Endothelial cell (in vitro differentiated cells): ENCODE measurements around the gene PRRG2. TPM values are rescaled to one million over a fixed set of nuclear protein-coding genes. Genes with fewer than 3 reads are reported as not detected.
A peak's percentile ranks its signal among the peaks of the same experiment; 100 is the strongest.

Source experiments
- DNase-seq: peaks from one replicate; pipeline ENCODE4 v3.0.0; 2021; ENCODE audit warnings: low spot score
- H3K27ac Mint-ChIP-seq: one replicate; pipeline ENCODE4 v1.8.0; 2021; ENCODE audit warnings: mixed read lengths, inconsistent platforms; ENCODE audit not compliant: unreplicated experiment
- H3K27me3 Mint-ChIP-seq: one replicate; pipeline ENCODE4 v1.8.0; 2021; ENCODE audit warnings: mild to moderate bottlenecking, moderate library complexity, mixed read lengths, inconsistent platforms; ENCODE audit not compliant: unreplicated experiment
- H3K36me3 Mint-ChIP-seq: one replicate; pipeline ENCODE4 v1.8.0; 2021; ENCODE audit warnings: mild to moderate bottlenecking, low read depth, mixed read lengths, inconsistent platforms; ENCODE audit not compliant: unreplicated experiment
- H3K4me1 Mint-ChIP-seq: one replicate; pipeline ENCODE4 v1.8.0; 2021; ENCODE audit warnings: mild to moderate bottlenecking, mixed read lengths, inconsistent platforms; ENCODE audit not compliant: unreplicated experiment
- H3K4me3 Mint-ChIP-seq: one replicate; pipeline ENCODE4 v1.8.0; 2021; ENCODE audit warnings: mild to moderate bottlenecking, mixed read lengths, inconsistent platforms; ENCODE audit not compliant: unreplicated experiment
- H3K9me3 Mint-ChIP-seq: one replicate; pipeline ENCODE4 v1.8.0; 2021; ENCODE audit warnings: mixed read lengths, inconsistent platforms; ENCODE audit not compliant: unreplicated experiment
- total RNA-seq: library from RNA; stranded (reverse); fragmentation: NEBNext Ultra II Directional; extraction: Animal tissue kit (Norgen Biotek cat#: 25700); gene quantifications from one replicate; pipeline ENCODE4 v1.2.1, GENCODE V29; 2021; ENCODE audit not compliant: unreplicated experiment
- TF ChIP-seq, protein P1 (sequence below): fragments of 200-600 bp; sonication (generic); IDR thresholded peaks from one replicate; pipeline ENCODE4 v1.5.0; 2021; ENCODE audit warnings: antibody characterized with exemption; ENCODE audit not compliant: unreplicated experiment

PRRG2 gene
- total RNA-seq, 1 donor from 2014 or later, result 2.4 TPM

DNA sequence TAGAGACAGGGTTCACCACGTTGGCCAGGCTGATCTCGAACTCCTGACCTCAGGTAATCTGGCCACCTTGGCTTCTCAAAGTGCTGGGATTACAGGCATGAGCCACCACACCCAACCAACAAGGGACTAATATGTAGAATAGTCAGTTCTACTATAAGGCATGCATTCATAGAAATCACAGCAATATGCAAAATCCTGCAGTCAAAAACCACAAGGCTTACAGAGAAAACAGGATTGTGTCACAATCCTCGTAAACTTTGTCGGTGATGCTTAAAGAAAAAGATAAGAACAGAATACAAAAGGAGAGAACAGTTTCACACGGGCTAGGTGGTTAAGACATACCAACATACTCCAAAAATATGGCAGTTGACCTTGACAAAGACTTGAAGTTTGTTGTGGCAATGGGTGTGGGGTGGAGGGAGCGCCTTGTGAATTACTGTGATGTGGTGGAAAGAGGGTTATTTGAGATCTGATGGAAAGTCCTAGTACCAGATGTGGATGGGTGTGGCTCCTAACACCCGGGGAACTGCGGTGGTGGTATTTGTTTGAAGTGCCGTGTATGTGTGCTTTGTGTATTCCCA, 13.2 kb upstream of the PRRG2 start:
- Mint-ChIP-seq H3K27ac (no peak overlapping the region), H3K9me3 (no peaks in the 10 kb centered on the region), H3K36me3 (peaks cover 10% of the 10 kb centered on the region), H3K4me3 (no peak overlapping the region), H3K4me1 (peaks cover 13% of the 10 kb centered on the region), H3K27me3 (no peaks in the 10 kb centered on the region)
- TF ChIP-seq, protein P1, sequence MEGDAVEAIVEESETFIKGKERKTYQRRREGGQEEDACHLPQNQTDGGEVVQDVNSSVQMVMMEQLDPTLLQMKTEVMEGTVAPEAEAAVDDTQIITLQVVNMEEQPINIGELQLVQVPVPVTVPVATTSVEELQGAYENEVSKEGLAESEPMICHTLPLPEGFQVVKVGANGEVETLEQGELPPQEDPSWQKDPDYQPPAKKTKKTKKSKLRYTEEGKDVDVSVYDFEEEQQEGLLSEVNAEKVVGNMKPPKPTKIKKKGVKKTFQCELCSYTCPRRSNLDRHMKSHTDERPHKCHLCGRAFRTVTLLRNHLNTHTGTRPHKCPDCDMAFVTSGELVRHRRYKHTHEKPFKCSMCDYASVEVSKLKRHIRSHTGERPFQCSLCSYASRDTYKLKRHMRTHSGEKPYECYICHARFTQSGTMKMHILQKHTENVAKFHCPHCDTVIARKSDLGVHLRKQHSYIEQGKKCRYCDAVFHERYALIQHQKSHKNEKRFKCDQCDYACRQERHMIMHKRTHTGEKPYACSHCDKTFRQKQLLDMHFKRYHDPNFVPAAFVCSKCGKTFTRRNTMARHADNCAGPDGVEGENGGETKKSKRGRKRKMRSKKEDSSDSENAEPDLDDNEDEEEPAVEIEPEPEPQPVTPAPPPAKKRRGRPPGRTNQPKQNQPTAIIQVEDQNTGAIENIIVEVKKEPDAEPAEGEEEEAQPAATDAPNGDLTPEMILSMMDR, result no peak
- DNase-seq, result no peak

DNA sequence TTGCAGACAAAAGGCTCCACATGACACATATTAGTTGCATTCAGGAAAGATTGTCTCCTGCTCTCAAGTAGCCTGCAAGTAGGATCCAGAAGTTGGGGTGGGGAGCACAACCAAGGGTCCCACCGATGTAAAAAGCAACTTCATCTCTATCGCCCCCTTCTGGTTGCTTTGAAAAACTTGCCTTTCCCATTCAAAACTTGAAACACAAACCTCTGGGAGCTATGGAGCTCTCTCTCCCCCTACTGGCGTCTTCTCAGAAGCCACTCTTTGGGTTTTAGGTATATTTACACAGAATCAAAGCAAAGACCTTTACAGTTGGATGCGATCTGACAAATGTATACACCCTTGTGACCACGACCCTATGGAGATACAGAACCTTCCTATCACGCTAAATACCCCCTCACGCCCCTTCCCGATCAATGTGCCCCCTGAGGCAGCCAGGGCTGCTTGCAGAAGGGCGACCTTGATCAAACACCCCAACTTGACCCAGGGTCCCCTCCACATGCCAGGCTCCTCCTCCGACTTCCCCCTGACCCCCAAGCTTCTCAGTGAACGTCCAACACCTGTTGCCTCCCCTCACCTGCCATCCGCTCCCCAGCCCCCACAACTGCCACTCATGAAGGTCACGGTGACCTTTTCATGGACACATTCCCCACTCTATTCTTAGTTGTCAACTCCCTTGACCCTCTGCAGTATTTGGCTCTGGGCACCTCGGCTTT, 10.8 kb upstream of the PRRG2 start:
- Mint-ChIP-seq H3K4me1 (peaks cover 13% of the 10 kb centered on the region), H3K27ac (no peak overlapping the region)

DNA sequence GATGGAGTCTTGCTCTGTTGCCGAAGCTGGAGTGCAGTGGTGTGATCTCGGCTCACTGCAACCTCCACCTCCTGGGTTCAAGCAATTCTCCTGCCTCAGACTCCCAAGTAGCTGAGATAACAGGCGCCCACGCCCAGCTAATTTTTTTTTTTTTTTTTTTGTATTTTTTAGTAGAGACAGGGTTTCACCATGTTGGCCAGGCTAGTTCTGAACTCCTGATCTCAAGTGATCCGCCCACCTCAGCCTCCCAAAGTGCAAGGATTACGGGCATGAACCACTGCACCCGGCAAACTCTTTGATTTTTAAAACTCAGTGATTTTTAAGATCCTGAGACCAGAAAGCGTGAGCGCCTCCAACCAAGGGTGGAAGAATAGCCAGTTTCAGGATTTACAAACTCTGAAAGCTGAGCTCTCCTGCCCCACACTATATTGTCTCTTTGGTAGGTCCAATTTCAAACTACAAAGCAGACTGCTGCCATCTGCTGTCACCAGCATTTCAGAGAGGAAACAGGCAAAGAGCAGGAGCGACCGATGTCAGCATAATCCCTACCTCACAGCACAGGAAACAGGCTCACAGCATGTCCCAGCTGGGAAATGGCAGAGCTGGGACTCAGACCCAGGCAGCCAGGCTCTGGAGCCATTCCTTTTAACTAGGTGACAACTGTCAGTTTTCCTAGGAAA, 10.0 kb upstream of the PRRG2 start:
- H3K27me3 Mint-ChIP-seq, result no peaks in the 10 kb centered on the region
- H3K36me3 Mint-ChIP-seq, result peaks cover 8% of the 10 kb centered on the region
- H3K4me1 Mint-ChIP-seq, result peaks cover 13% of the 10 kb centered on the region
- H3K9me3 Mint-ChIP-seq, result no peaks in the 10 kb centered on the region
- H3K4me3 Mint-ChIP-seq, result no peak overlapping the region
- peak overlapping the region; percentile 61 for H3K27ac Mint-ChIP-seq
- TF ChIP-seq, protein P1, result no peak
- DNase-seq, result no peak

More for the DNA sequence above, 10.8 kb upstream of the PRRG2 start:
- no peaks in the 10 kb centered on the region for H3K9me3 Mint-ChIP-seq
- no peak overlapping the region for H3K4me3 Mint-ChIP-seq
- TF ChIP-seq, protein P1, result peak; percentile 96
- no peaks in the 10 kb centered on the region for H3K27me3 Mint-ChIP-seq
- peaks cover 6% of the 10 kb centered on the region for H3K36me3 Mint-ChIP-seq
- peak; percentile 64 for DNase-seq

DNA sequence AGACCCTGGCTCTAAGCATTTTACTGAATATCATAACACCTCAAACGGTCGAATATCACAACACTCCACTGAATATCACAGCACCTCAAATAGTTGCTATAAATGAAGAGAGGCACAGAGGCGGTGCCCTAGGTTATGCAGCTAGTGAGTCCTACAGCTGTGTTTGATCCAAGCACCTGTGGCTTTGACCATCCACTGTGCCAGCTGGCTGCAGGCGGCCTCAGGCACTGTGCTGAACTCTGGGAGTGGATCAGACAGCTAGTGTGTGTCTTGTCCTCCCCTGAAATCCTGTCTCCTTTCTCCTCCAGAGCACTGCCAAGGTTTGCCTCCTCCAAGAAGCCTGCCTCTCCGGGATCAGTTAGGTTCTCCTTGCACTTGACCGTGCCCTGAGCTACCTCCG, 8.1 kb upstream of the PRRG2 start:
- no peak overlapping the region for H3K4me3 Mint-ChIP-seq
- peaks cover 13% of the 10 kb centered on the region for H3K4me1 Mint-ChIP-seq
- no peaks in the 10 kb centered on the region for H3K27me3 Mint-ChIP-seq
- TF ChIP-seq, protein P1, result no peak
- H3K9me3 Mint-ChIP-seq, result no peaks in the 10 kb centered on the region
- DNase-seq, result no peak
- peaks cover 8% of the 10 kb centered on the region for H3K36me3 Mint-ChIP-seq
- no peak overlapping the region for H3K27ac Mint-ChIP-seq

DNA sequence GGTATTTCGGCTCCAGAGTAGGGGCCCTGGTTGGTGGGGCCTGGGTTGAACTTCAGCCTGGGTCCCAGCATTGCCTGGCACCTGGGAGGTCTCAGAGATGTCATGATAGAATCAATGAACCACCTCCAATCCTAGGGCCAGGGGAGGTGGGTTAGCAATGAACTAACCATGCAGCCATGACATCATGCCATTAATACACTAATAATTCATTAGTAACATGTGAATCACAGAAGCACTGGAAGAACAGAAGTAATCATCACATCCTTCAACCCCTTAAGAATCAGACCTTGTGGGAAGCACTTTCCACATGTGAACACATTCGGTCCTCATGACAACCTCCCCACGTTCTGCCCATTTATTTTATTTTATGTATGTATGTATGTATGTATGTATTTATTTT, 7.7 kb upstream of the PRRG2 start:
- Mint-ChIP-seq H3K27ac (no peak overlapping the region), H3K27me3 (no peaks in the 10 kb centered on the region), H3K4me3 (no peak overlapping the region), H3K9me3 (no peaks in the 10 kb centered on the region), H3K36me3 (peaks cover 8% of the 10 kb centered on the region), H3K4me1 (peaks cover 13% of the 10 kb centered on the region)
- TF ChIP-seq, protein P1, result no peak
- no peak for DNase-seq
